Brain microvascular endothelial cell (primary cell): ENCODE data around the gene ZFHX3.

Source experiments
- DNase-seq: peaks from one replicate; pipeline ENCODE4 v3.0.0-alpha.2; 2020
- H3K27ac ChIP-seq: fragments of 250-450 bp; sonication (Bioruptor Pico); 2 replicates; pipeline ENCODE4 v1.5.1; 2020; ENCODE audit warnings: mild to moderate bottlenecking, moderate library complexity
- H3K27me3 ChIP-seq: fragments of 250-450 bp; sonication (Bioruptor Pico); replicated peaks from 2 replicates; pipeline ENCODE4 v1.5.1; 2020; ENCODE audit warnings: mild to moderate bottlenecking
- H3K36me3 ChIP-seq: fragments of 250-450 bp; sonication (Bioruptor Pico); replicated peaks from 2 replicates; pipeline ENCODE4 v1.5.1; 2020; ENCODE audit warnings: mild to moderate bottlenecking
- H3K4me3 ChIP-seq: 2 replicates; pipeline ENCODE4 v1.5.1; 2011; ENCODE audit warnings: low read depth, mild to moderate bottlenecking, control low read depth, low read length, moderate library complexity
- CTCF ChIP-seq: IDR thresholded peaks from 2 replicates; pipeline ENCODE4 v1.5.1; 2011; ENCODE audit warnings: low read depth, mild to moderate bottlenecking, moderate library complexity, low read length, control low read depth, inconsistent platforms; ENCODE audit errors: missing control alignments
- in situ Hi-C: cut with HindIII; loops from 2 replicates; pipeline ENCODE4 v1.10.0; 2017; ENCODE audit warnings: low sequenced_read_pairs, low pct_ligation_motif_present

Gene ZFHX3

GRCh38 chr16:72972878-72973571 lies 74.9 kb downstream of the ZFHX3 start:
- H3K27me3 ChIP-seq, result no peaks in the 10 kb centered on the region
- TF ChIP-seq CTCF, result no peak
- H3K4me3 ChIP-seq, result no peak overlapping the region
- no peak for DNase-seq
- in situ Hi-C loops, result no loop called here
- no peaks in the 10 kb centered on the region for H3K36me3 ChIP-seq
- H3K27ac ChIP-seq, result no peak overlapping the region

- Histone ChIP-seq H3K4me3 (no peak overlapping the region), H3K27me3 (no peaks in the 10 kb centered on the region), H3K27ac (no peak overlapping the region), H3K36me3 (no peaks in the 10 kb centered on the region)
- in situ Hi-C loops, result no loop called here
- DNase-seq, result no peak
- no peak for TF ChIP-seq CTCF
Observed at GRCh38 chr16:72971370-72971769, 76.6 kb downstream of the ZFHX3 start.

GRCh38 chr16:72970656-72971055 lies 77.3 kb downstream of the ZFHX3 start:
- no peak overlapping the region for H3K4me3 ChIP-seq
- no peak overlapping the region for H3K27ac ChIP-seq
- no peak for DNase-seq
- TF ChIP-seq CTCF, result no peak
- H3K27me3 ChIP-seq, result no peaks in the 10 kb centered on the region
- in situ Hi-C loops, result no loop called here
- no peaks in the 10 kb centered on the region for H3K36me3 ChIP-seq

- H3K36me3 ChIP-seq, result no peaks in the 10 kb centered on the region
- TF ChIP-seq CTCF, result no peak
- no peak overlapping the region for H3K4me3 ChIP-seq
- H3K27me3 ChIP-seq, result no peaks in the 10 kb centered on the region
- H3K27ac ChIP-seq, result no peak overlapping the region
- DNase-seq, result no peak
- in situ Hi-C loops, result no loop called here
Observed at GRCh38 chr16:72969812-72970211, 78.1 kb downstream of the ZFHX3 start.

GRCh38 chr16:72969146-72969545 lies 78.8 kb downstream of the ZFHX3 start:
- H3K4me3 ChIP-seq, result no peak overlapping the region
- no peaks in the 10 kb centered on the region for H3K36me3 ChIP-seq
- TF ChIP-seq CTCF, result no peak
- in situ Hi-C loops, result no loop called here
- DNase-seq, result no peak
- H3K27ac ChIP-seq, result no peak overlapping the region
- H3K27me3 ChIP-seq, result no peaks in the 10 kb centered on the region

- no peak for DNase-seq
- Histone ChIP-seq H3K27ac (no peak overlapping the region), H3K4me3 (no peak overlapping the region), H3K36me3 (no peaks in the 10 kb centered on the region), H3K27me3 (no peaks in the 10 kb centered on the region)
- in situ Hi-C loops, result no loop called here
- no peak for TF ChIP-seq CTCF
Observed at GRCh38 chr16:72967941-72968340, 80.0 kb downstream of the ZFHX3 start.
